ENCODE results near the gene DST.

Gene DST

GRCh38 chr6:56540232-56541029 lies 102.3 kb downstream of the DST start:
- Histone ChIP-seq H3K9me3 (replicated peaks in 1 of 2; ENCODE audit: control insufficient read depth in 2 of 2, insufficient read depth in 1 of 2, low read depth in 1 of 2, low read length in 2 of 2) (no peaks in the 10 kb centered on the region), H2AFZ (ENCODE audit: low read length) (no peak overlapping the region), H3K18ac (ENCODE audit: low read length) (no peak overlapping the region), H2BK12ac (ENCODE audit: low read length) (no peak overlapping the region), H3K14ac (ENCODE audit: low read length) (no peak overlapping the region), H3K9ac (ENCODE audit: low read depth, low read length, poor library complexity) (no peak overlapping the region), H4K91ac (ENCODE audit: low read depth, low read length, poor library complexity) (no peak overlapping the region), H3K4me2 (ENCODE audit: insufficient read depth, low read length, poor library complexity, severe bottlenecking) (no peak overlapping the region), H3K27ac (replicated peaks; ENCODE audit: low read length) (no peak overlapping the region), H3K4me1 (ENCODE audit: control insufficient read depth in 2 of 2, insufficient read depth in 1 of 2, low read depth in 1 of 2, low read length in 2 of 2) (peaks cover 6 to 20% of the 10 kb centered on the region in 2 donors), H3K4me3 (ENCODE audit: low read length in 2 of 2) (no peak overlapping the region), H2BK120ac (ENCODE audit: low read depth, low read length) (no peak overlapping the region), H3K4ac (ENCODE audit: low read length) (no peak overlapping the region), H3K36me3 (replicated peaks in 1 of 2; ENCODE audit: control insufficient read depth in 2 of 2, insufficient read depth in 2 of 2, low read length in 2 of 2) (peaks cover 0 to 20% of the 10 kb centered on the region in 2 donors), H4K8ac (ENCODE audit: low read depth, low read length) (no peak overlapping the region), H3K27me3 (ENCODE audit: control insufficient read depth in 3 of 3, insufficient read depth in 3 of 3, low read depth in 1 of 3, low read length in 3 of 3) (no peaks in the 10 kb centered on the region), H2BK15ac (ENCODE audit: low read length) (no peak overlapping the region), H3K23ac (ENCODE audit: low read depth, low read length, poor library complexity) (no peak overlapping the region), H2AK5ac (ENCODE audit: low read depth, low read length) (no peak overlapping the region), H2BK5ac (ENCODE audit: low read length) (no peak overlapping the region), H3K79me1 (ENCODE audit: low read depth, low read length) (no peaks in the 10 kb centered on the region)
- WGBS, 2 donors (ENCODE audit: extremely low coverage in 2 of 2, insufficient read length in 2 of 2, insufficient replicate concordance in 1 of 2), result no CpG with 5 or more reads among the region's 9 CpGs
- DNase-seq (ENCODE audit: low spot score), result no peak

DNA sequence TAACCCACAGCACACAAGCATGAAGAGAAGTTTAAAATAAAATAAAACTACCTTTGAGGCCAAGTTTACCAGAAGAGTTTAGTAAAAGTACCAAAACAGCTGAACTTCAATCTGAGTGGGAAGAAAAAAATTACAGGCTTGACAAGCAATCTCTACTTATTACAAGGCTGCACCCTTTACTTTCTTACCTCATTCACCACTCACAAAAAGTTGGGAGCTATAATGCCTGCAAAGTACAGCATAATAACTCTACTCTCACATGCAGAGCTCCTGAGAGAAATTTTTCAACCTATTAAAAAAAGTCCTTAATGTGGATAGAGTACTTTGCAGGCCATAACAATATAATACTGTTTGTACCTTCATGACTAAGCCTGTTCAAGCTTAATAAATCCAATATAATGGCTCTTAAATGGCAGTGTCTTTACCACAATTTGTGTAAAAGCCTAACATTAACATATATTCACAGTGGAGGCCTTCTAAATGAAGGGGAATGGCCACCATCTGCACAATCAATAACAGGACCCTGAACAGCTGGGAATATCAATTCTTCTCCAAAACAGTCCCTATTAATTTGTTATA lies 103.1 kb downstream of the DST start:
- H3K4me2 ChIP-seq (ENCODE audit: insufficient read depth, low read length, poor library complexity, severe bottlenecking), result no peak overlapping the region
- no peak overlapping the region for H3K27ac ChIP-seq (replicated peaks; ENCODE audit: low read length)
- H3K79me1 ChIP-seq (ENCODE audit: low read depth, low read length), result no peaks in the 10 kb centered on the region
- H4K91ac ChIP-seq (ENCODE audit: low read depth, low read length, poor library complexity), result no peak overlapping the region
- peaks cover 6 to 20% of the 10 kb centered on the region in 2 donors for H3K4me1 ChIP-seq (ENCODE audit: control insufficient read depth in 2 of 2, insufficient read depth in 1 of 2, low read depth in 1 of 2, low read length in 2 of 2)
- no peak overlapping the region for H2BK120ac ChIP-seq (ENCODE audit: low read depth, low read length)
- H4K8ac ChIP-seq (ENCODE audit: low read depth, low read length), result no peak overlapping the region
- H2AK5ac ChIP-seq (ENCODE audit: low read depth, low read length), result no peak overlapping the region
- no peak overlapping the region for H3K14ac ChIP-seq (ENCODE audit: low read length)
- no peak overlapping the region for H3K23ac ChIP-seq (ENCODE audit: low read depth, low read length, poor library complexity)
- no peak overlapping the region for H3K18ac ChIP-seq (ENCODE audit: low read length)
- no peak overlapping the region for H2BK15ac ChIP-seq (ENCODE audit: low read length)
- no peaks in the 10 kb centered on the region for H3K9me3 ChIP-seq (replicated peaks in 1 of 2; ENCODE audit: control insufficient read depth in 2 of 2, insufficient read depth in 1 of 2, low read depth in 1 of 2, low read length in 2 of 2)
- H2BK5ac ChIP-seq (ENCODE audit: low read length), result no peak overlapping the region
- no peaks in the 10 kb centered on the region for H3K27me3 ChIP-seq (ENCODE audit: control insufficient read depth in 3 of 3, insufficient read depth in 3 of 3, low read depth in 1 of 3, low read length in 3 of 3)
- no peak overlapping the region for H2BK12ac ChIP-seq (ENCODE audit: low read length)
- H3K9ac ChIP-seq (ENCODE audit: low read depth, low read length, poor library complexity), result no peak overlapping the region
- no peak for DNase-seq (ENCODE audit: low spot score)
- peaks cover 0 to 28% of the 10 kb centered on the region in 2 donors for H3K36me3 ChIP-seq (replicated peaks in 1 of 2; ENCODE audit: control insufficient read depth in 2 of 2, insufficient read depth in 2 of 2, low read length in 2 of 2)
- H3K4me3 ChIP-seq (ENCODE audit: low read length in 2 of 2), result no peak overlapping the region
- H3K4ac ChIP-seq (ENCODE audit: low read length), result no peak overlapping the region
- no peak overlapping the region for H2AFZ ChIP-seq (ENCODE audit: low read length)

DNA sequence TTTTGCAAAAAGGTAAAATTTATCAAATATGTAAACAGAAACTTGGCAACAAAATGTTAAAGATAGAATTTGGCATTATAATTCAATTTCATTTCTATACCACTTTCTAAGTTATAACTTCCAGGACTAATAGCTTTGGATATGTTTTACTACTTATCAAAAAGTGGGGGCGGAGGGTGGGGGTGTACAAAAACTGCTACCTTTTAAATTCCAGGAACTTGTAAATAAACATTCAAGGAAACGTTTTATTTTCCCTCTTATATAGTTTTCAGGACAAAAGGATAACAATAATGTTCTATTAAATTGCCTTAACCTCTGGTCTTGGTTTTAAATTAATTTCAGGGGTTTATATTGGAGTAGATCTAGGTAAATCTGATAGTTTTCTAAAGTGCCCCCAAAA lies 103.8 kb downstream of the DST start:
- Histone ChIP-seq H2BK15ac (ENCODE audit: low read length) (no peak overlapping the region), H3K27ac (replicated peaks; ENCODE audit: low read length) (no peak overlapping the region), H3K79me1 (ENCODE audit: low read depth, low read length) (no peaks in the 10 kb centered on the region), H2BK12ac (ENCODE audit: low read length) (no peak overlapping the region), H3K18ac (ENCODE audit: low read length) (no peak overlapping the region), H2AK5ac (ENCODE audit: low read depth, low read length) (no peak overlapping the region), H2AFZ (ENCODE audit: low read length) (no peak overlapping the region), H3K4me1 (ENCODE audit: control insufficient read depth in 2 of 2, insufficient read depth in 1 of 2, low read depth in 1 of 2, low read length in 2 of 2) (peaks cover 7 to 20% of the 10 kb centered on the region in 2 donors), H4K91ac (ENCODE audit: low read depth, low read length, poor library complexity) (no peak overlapping the region), H3K4me2 (ENCODE audit: insufficient read depth, low read length, poor library complexity, severe bottlenecking) (no peak overlapping the region), H3K14ac (ENCODE audit: low read length) (no peak overlapping the region), H3K4ac (ENCODE audit: low read length) (no peak overlapping the region), H3K9me3 (replicated peaks in 1 of 2; ENCODE audit: control insufficient read depth in 2 of 2, insufficient read depth in 1 of 2, low read depth in 1 of 2, low read length in 2 of 2) (no peaks in the 10 kb centered on the region), H3K27me3 (ENCODE audit: control insufficient read depth in 3 of 3, insufficient read depth in 3 of 3, low read depth in 1 of 3, low read length in 3 of 3) (no peaks in the 10 kb centered on the region), H2BK5ac (ENCODE audit: low read length) (no peak overlapping the region), H3K36me3 (replicated peaks in 1 of 2; ENCODE audit: control insufficient read depth in 2 of 2, insufficient read depth in 2 of 2, low read length in 2 of 2) (peaks cover 2 to 35% of the 10 kb centered on the region in 2 donors), H3K9ac (ENCODE audit: low read depth, low read length, poor library complexity) (no peak overlapping the region), H4K8ac (ENCODE audit: low read depth, low read length) (no peak overlapping the region), H3K4me3 (ENCODE audit: low read length in 2 of 2) (no peak overlapping the region), H3K23ac (ENCODE audit: low read depth, low read length, poor library complexity) (no peak overlapping the region), H2BK120ac (ENCODE audit: low read depth, low read length) (no peak overlapping the region)
- WGBS, 2 donors (ENCODE audit: extremely low coverage in 2 of 2, insufficient read length in 2 of 2, insufficient replicate concordance in 1 of 2), result no CpG with 5 or more reads among the region's 2 CpGs
- DNase-seq (ENCODE audit: low spot score), result no peak

- H2AFZ ChIP-seq (ENCODE audit: low read length), result no peak overlapping the region
- H3K4me1 ChIP-seq (ENCODE audit: control insufficient read depth in 2 of 2, insufficient read depth in 1 of 2, low read depth in 1 of 2, low read length in 2 of 2), result peaks cover 7 to 17% of the 10 kb centered on the region in 2 donors
- no peak overlapping the region for H3K18ac ChIP-seq (ENCODE audit: low read length)
- H3K36me3 ChIP-seq (replicated peaks in 1 of 2; ENCODE audit: control insufficient read depth in 2 of 2, insufficient read depth in 2 of 2, low read length in 2 of 2), result peaks cover 2 to 50% of the 10 kb centered on the region in 2 donors
- no peak overlapping the region for H2BK5ac ChIP-seq (ENCODE audit: low read length)
- no peak overlapping the region for H3K4me3 ChIP-seq (ENCODE audit: low read length in 2 of 2)
- H4K91ac ChIP-seq (ENCODE audit: low read depth, low read length, poor library complexity), result no peak overlapping the region
- no peak overlapping the region for H2BK15ac ChIP-seq (ENCODE audit: low read length)
- H3K4me2 ChIP-seq (ENCODE audit: insufficient read depth, low read length, poor library complexity, severe bottlenecking), result no peak overlapping the region
- no peak overlapping the region for H3K14ac ChIP-seq (ENCODE audit: low read length)
- H3K4ac ChIP-seq (ENCODE audit: low read length), result no peak overlapping the region
- H2BK12ac ChIP-seq (ENCODE audit: low read length), result no peak overlapping the region
- H2BK120ac ChIP-seq (ENCODE audit: low read depth, low read length), result no peak overlapping the region
- no peak overlapping the region for H4K8ac ChIP-seq (ENCODE audit: low read depth, low read length)
- no peak for DNase-seq (ENCODE audit: low spot score)
- H3K27me3 ChIP-seq (ENCODE audit: control insufficient read depth in 3 of 3, insufficient read depth in 3 of 3, low read depth in 1 of 3, low read length in 3 of 3), result no peaks in the 10 kb centered on the region
- H3K79me1 ChIP-seq (ENCODE audit: low read depth, low read length), result no peaks in the 10 kb centered on the region
- H3K27ac ChIP-seq (replicated peaks; ENCODE audit: low read length), result no peak overlapping the region
- H2AK5ac ChIP-seq (ENCODE audit: low read depth, low read length), result no peak overlapping the region
- H3K9me3 ChIP-seq (replicated peaks in 1 of 2; ENCODE audit: control insufficient read depth in 2 of 2, insufficient read depth in 1 of 2, low read depth in 1 of 2, low read length in 2 of 2), result no peaks in the 10 kb centered on the region
- H3K9ac ChIP-seq (ENCODE audit: low read depth, low read length, poor library complexity), result no peak overlapping the region
- no peak overlapping the region for H3K23ac ChIP-seq (ENCODE audit: low read depth, low read length, poor library complexity)
These were observed 105.4 kb downstream of the DST start for GRCh38 chr6:56537223-56537770.

Data from neuronal stem cell (in vitro differentiated cells).